Umbilical cord (tissue), 2 donors: Measurements from ENCODE around the gene CMTM2. TPM values are rescaled to one million over a fixed set of nuclear protein-coding genes. Genes with fewer than 3 reads are reported as not detected.
"Not testable (repeated sequence)": the region's sequence is repeated elsewhere in the genome, so short reads cannot be mapped to it uniquely, and the experiment has no call there.

ENCODE experiments used
- DNase-seq: peaks from one replicate; pipeline ENCODE4 v3.0.0-alpha.2; 2015; ENCODE audit warnings: low spot score
- total RNA-seq: library from RNA; depleted of rRNA; stranded (reverse); fragments of >200 nt; gene quantifications from one replicate; pipeline ENCODE4 v1.2.3, GENCODE V29; 2014; ENCODE audit warnings: low replicate concordance; ENCODE audit not compliant: insufficient read depth

Gene CMTM2
- total RNA-seq, 1 donor from 2014 or later: not detected

DNA sequence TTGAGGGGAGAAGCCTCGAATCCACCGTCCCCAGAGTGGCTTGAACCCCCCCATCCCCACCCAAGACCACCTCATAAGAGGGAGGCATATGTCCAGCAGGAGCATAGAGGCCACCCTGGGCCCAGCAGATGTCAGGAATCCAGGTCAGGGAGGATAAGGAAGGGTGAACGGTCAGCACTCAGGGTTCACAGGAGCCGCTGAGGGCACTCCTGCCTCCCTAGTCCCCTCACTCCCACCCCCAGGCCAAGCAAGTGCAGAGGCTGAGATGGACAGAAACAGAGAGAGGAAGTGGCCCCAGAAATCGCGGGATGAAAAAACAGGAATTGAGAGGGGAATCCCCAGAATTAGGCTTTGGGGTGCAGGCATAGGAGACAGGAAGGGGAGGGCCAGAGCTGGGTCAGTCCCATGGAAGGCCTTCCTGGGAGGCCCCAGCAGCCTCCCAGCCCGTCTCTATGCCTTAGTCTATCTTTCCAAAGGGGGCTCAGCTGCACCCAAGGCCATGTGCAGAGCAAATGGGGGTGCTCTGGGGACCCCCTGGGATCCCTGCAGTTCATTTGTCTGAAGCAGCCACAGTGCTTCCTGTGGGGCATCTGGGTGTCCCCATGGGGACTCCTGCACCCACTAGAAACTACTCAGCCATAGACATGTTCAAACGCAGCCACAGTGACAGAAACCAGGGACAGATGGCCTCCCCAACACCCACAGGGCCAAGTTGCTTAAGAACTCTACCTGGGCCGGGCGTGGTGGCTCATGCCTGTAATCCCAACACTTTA is 26.9 kb downstream of the CMTM2 start:
- no peak for DNase-seq

DNA sequence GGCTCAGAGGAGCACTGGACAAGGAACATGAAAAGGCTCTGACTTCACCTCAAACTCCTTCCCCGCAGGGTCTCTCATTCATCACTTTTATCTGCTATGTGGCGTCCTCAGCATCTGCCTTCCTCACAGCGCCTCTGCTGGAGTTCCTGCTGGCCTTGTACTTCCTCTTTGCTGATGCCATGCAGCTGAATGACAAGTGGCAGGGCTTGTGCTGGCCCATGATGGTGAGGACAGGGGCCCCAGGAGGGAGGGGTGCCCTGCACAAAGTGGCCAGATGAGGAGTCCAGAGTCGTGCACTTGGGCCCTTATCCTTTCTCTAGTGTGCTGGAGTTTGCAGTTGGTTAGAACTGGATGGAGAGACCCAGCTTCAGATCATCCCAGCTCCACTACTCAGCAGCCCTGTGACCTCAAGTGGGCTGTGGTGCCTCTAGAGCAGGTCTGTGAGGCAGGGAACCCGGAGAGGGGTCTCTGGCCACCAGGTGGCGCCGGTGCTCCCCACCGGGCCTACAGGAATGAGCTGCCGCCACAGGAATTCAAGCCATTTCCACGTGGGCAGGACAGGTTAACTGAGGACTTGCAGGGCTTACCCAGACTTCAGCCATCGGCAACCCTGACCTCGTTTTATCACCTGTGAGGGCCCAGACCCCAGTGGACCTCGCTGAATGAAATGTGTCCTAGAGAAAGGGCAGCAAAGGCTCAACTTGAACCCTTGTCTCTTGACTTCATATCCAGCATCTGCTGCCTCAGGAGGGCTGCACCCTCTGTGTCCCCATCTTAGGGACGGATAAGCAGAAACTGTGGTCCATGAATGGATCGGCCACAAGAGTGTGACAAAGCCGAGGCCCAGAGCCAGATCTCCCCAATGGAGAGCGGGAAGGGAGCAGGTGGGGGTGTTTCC is 29.2 kb downstream of the CMTM2 start:
- DNase-seq: peak; percentile 83

DNA sequence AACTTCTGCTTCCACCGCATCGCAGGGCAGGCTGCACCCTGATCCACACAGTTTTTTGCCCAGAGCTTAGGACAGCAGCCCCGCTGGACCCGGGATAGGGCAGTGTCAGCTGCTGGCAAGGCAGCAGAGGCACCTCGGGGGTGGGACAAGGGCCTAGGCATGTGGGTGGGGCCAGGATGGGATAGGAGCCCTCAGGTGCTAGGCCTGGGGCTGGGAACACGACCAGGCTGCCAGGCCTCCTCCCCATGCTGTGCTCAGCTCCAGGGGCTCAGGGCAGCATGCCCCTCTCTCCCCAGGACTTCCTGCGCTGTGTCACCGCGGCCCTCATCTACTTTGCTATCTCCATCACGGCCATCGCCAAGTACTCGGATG is 29.9 kb downstream of the CMTM2 start:
- DNase-seq: no peak

DNA sequence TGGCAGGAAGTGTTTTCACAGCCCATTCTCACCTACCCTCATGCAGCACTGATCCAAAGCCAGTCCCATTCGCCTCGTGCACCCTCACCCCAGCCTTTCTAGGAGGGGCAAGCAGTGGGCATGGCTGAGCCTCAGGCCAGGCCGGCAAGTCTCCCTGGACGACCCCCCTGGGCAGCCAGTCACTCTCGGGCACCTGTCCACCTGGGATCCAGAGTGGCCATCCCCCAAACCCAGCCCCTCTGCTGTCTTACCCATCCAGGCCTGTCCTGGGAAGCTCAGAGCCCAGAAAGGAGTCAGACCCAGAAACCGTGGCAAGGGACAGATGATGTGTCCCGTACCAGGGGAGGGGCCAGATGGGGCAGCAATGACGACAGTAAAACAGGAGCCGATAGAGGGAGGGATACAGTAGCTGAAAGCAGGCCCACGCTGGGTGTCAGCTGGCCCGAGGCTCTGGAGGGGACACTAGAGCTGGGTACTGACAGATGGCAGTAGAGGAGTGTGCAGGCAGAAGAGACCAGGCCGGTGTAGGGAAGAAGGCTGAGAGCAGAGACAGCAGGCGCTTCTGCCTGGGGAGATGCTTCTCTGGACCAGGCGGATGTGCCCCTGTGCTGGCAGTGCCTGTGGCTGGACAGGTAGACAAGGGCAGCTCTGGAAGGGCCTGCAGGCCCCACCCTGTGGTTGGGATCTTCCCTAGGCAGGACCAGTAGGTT is 31.0 kb downstream of the CMTM2 start:
- no peak for DNase-seq

DNA sequence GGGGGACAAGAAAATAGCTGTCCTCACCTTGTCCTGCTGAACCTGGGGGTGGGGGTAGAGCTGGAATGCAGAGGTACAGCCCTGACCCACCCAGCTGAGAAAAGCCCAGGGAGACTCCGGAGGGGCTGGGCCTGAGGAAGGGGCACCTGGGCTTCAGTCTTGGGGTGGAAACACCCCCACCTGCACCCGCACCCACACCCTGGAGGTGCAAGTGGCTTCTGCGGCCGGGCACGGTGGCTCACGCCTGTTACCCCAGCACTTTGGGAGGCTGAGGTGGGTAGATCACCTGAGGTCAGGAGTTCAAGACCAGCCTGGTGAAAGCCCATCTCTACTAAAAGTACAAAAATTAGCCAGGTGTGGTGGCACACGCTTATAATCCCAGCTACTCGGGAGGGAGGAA is 32.6 kb downstream of the CMTM2 start:
- not testable (repeated sequence) for DNase-seq

DNA sequence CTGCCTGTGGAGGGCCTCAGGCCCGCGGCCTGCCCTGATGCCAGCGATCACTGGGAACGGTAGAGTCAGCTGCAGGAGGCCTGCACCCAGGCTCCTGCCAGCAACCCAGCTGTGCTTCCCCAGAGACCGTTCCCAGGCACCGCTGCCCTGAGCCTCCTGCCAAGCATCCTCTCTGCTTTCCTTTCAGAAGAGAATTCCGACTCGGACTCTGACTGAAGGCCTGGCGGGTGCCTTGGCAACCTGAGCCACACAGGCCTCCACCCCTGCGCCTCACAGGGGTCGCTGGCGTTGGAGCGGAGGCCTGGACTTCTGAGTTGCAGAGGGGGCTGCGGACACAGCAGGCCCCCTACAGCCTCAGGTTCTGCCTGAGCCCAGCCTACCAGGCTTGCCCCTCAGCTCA is 33.2 kb downstream of the CMTM2 start:
- DNase-seq: no peak

DNA sequence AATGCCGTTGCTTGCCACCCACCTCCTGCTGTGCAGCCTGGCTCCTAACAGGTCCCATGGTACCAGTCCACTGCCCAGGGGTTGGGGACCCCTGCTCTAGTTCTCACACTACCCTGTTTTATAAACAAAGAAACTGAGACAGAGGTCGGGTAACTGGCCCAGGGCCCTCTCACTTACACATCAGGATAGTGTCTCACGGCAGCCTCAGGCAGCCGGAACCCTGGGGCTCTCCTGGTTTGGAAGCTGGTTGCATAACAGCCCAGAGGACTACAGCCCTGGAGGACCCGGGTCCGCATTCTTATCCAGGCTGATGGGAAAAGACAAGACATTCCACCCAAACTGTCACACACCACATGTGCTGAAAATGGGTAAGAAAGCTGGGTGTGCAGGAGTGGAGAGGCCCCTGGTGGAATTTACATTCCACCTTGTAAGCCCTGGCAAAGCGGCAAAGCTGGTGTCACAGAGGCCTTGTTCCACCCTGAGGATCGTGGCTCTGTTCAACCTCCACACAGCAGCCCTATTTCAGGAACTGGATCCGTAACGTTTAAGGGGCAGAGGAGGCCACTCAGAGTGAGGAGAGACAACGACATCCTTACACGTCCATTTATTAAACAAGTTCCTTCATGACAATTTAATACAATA is 35.0 kb downstream of the CMTM2 start:
- no peak for DNase-seq

DNA sequence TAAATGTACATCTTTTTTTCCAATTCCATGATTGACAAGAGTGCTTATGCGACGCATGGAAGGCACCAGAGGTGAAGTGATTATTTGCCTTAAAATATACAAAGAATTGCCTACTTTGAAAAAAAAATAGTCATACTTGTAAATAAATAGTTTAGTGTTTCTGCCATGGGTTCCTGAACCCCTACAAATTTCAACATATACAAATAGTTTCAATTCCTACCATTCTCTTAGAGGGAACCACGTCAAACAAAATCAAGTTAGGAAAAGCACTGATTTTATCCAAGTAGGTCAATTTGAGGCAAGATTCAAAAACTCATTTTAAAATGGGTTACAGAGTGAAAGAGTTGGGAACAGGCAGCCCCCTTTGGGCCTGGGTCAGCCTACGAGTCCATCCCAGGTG is 36.9 kb downstream of the CMTM2 start:
- DNase-seq: no peak

DNA sequence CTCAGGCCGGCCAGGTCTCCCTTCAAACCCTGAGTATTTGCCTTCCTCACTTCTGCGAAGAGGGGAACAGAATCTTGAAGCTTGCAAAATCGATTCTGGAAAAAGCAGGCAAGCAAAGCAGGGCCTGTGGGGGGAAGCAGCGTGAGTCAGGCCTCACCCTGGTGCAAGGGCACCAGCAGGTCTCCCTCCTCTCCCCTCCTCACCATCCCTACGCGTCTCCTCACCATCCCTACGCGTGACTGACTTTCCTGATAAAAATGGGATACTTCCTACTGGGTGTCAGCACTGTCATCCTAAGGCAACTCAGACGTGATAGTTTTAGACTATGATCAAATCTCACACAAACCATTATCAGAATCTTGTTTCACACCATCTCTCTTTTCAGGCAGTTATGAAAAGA is 37.3 kb downstream of the CMTM2 start:
- no peak for DNase-seq

DNA sequence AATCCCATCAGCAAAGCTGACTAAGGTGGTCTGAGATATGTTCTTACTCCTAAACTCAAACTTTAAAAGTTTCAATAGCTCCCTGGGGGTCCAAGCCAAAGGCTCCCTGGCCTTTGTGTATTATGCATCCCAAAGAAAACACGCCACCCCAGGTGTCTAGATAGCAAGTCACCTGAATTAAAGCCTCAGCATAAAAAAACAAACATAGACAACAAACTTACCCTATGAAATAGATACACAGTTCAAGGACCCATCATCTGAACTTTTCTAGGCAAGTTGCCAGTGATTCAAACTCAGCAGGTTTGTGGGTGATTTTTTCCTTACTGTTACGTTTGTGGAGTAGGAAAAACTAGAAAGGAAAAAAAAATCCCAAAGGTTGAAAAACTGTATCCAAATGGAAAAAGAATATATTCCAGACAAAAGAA is 37.8 kb downstream of the CMTM2 start:
- DNase-seq: no peak

DNA sequence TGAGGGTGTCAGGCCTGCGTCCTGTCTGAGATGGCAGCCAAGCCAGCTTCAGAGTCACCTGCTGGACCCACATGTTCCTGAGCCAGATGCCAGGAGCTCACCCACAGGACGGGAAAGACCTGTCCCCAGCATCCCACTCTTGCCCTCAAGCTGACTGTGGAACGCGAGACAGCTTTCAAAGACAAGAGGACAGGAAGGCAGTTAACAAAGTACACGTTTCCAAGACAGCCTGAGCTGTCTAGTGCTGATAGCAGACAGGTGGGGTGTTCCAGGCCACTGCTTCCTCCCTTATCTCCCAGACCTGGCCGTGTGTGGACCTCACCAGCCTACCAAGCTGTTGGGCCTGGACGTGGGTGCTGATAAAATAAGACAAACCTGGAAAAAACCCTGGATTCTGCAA is 38.5 kb downstream of the CMTM2 start:
- DNase-seq: no peak

DNA sequence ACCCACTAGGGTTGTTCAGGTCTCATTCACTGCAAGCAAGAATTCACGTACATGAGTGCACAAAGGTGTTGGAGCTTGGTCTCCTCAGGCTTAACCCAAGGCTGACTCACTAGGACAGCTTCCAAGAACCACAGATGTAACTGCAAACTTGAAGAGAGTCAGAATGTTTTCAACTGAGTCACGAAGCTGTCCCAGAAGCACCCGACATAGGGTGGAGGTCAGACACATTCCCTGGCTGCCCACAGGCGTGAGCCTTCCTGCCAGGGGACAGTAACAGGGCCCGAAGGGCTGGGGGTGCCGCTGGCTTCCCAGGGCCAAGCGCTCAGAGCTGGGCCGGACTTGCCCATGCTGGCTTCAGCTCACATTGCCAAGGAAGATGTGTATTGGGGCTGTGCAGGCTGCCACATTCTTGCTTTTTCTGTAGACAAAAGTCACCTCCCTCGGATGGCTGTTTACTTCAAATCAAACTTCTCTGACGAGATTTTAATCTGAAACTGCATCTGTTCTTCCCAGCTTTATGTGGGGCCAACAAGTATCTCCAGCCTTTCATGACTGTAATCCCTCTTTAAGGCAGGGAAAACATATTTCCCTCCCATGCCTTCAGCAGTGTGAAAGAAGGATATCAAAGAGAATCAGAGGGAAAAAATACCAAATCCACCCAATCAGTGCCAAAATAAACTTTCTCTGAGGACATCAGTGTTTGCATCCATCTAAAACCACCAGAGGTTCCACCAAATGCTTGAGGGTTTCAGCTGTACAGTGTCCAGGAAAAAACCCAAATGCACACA is 39.5 kb downstream of the CMTM2 start:
- no peak for DNase-seq

DNA sequence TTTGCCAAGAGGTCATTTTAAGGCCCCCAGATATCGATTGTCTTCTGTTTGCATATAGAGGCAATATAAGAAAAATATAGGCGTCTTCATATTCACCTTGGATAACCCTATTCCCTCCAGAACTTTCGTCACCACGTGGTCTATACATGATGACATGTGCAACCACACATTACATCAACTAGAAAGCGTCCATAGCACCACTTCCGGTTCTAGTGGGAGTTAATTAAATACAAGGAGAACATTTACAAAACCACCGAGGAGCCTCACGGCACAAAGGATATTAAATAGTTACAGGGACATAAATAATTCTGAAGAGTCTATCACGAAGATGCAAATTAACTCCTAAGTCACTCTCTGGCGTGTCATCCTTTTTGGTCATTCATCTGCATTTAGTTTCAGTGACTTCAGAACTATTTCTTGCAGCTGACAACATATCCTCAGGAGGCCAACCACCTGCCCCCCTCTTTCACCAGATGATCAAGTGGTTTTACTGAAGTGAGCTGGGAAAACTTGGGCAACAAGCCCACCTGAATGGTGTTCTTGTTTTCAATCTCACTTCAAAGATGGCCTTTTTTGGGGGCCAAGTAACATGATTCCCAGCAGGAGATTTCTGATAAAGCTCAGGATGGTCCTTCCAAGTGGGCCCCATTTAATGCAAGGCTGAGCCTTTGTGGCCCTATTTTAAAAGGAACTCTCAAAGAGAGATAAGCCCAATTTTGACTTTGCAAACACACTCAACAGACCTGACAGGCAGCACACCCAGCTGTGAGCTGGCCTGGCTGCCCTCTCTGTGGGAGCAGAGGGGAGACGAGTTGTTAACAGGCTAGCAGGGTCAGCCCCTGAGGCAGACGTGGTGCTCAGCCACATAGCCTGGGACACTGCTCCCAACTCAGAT is 40.5 kb downstream of the CMTM2 start:
- DNase-seq: no peak

DNA sequence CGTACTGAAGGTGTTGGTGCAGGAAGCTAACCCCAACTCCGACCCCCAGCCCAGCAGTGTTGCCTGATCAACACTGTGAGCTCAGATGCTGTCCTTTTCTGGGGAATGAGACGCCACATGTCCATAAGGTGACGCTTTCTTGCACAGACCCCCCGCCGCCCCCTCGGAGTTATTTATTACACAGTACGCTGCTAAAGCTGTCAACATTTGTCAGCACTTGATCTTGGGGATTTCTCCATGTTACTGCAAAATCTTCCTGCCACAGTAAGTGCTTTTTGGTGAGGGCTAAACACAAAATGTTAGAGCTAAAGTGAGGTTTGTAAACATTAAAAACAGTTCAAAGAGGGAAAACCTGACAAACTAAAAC is 41.1 kb downstream of the CMTM2 start:
- DNase-seq: no peak

DNA sequence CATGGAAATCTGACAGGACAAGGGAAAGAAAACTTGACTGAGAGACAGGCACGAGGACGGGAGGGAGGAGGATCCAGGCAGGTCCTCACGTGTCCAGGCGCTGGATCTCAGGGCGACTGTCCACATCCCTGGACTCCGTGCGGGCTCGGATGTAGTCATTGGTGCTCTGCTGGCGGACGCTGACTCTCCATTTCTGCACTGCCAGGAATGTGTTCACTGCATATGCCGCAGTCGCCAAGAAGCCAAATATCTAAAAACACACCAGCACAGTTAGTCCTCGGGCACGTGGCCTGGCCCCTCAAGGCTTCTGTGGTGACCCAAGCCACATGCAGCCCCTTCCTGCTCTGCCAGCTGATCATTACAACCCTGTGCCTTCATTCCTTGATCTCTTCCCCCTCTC is 42.7 kb downstream of the CMTM2 start:
- no peak for DNase-seq

DNA sequence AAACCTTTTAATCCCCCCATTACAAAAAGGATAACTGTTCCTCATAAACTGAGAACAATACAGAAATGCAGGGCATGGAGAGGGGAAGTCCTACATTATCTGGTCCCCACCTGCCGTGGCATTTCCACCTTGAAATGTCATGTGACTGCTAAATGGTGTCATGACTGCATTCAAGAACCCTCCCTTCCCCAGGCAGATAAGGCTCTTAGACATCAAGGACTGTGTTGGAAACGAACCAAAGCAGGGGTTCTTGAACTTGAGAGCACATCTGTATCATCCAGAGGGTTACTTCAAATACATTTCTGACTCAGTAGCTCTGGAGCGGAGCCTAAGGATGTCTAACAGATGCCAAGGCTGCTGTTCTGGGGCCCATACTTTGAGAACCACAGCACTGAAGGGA is 43.6 kb downstream of the CMTM2 start:
- DNase-seq: no peak

DNA sequence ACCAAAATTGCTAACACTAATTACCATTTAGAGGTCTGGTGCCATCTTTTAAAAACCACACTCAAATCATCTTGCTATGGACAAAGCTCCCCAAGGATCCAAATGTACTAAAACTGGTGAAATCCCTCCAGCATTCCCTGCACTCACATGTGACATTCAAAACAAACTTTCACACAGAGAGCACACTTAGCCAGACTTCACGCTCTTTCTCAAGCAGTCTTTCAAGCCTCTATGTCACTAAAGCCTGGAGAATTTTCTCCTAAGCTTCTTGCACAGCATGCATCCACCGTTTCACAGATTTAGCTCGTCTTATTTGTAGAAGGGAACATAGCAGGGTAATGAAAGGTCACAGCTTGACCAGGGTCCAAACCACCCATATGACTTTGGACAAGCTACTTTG is 44.5 kb downstream of the CMTM2 start:
- DNase-seq: no peak

DNA sequence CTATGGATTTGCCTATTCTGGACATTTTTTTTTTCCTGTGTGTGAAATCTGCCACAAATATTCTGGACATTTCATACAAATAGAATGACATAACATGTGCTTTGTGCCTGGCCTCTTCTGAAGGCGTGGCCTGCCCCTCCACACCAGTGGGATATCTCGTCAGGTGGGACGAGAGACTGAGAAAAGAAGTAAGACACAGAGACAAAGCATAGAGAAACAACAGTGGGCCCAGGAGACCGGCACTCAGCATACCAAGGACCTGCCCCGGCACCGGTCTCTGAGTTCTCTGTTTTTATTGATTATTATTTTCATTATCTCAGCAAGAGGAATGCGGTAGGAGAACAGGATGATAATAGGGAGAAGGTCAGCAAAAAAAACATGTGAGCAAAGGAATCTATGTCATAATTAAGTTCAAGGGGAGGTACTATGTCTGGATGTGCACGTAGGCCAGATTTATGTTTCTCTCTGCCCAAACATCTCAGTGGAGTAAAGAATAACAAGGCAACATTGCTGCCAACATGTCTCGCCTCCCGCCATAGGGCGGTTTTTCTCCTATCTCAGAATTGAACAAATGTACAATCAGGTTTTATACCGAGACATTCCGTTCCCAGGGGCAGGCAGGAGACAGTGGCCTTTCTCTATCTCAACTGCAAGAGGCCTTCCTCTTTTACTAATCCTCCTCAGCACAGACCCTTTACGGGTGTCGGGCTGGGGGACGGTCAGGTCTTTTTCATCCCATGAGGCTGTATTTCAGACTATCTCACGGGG is 48.5 kb downstream of the CMTM2 start:
- DNase-seq: not testable (repeated sequence)

DNA sequence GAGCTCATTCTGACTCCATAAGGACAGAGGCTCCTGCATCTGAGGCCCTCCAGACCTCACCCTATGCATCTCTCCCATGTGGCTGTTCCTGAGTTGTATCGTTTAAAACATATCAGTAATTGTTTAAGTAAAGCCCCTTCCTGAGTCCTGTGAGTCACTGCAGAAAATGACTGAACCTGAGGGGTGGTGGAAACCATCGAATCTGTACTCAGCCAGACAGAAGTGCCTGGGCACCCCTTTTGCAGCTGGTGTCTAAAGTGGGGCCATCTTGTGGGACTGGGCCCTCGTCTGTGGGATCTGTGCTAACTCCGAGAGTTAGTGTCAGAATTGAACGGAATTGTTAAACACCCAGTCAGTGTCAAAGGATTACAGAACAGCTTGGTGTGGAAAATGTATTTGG is 50.6 kb downstream of the CMTM2 start:
- DNase-seq: no peak
